K562 (cell line): ENCODE measurements around the gene FUT8. TPM values are rescaled to one million over a fixed set of nuclear protein-coding genes. Genes with fewer than 3 reads are reported as not detected.

ENCODE experiments used
- BCOR ChIP-seq: fragments of 450-650 bp; IDR thresholded peaks from 2 replicates; pipeline ENCODE4 v1.6.1; 2016
- CCNT2 ChIP-seq: IDR thresholded peaks from 2 replicates; pipeline ENCODE4 v1.6.1; 2011; ENCODE audit warnings: borderline replicate concordance, low read depth, mild to moderate bottlenecking, moderate library complexity, mixed read lengths, low read length; ENCODE audit not compliant: insufficient read length; ENCODE audit errors: extremely low read depth
- CTCF ChIP-seq, 3 experiments: IDR thresholded peaks in 2 of 3; conservative IDR thresholded peaks in 1 of 3; 2 replicates each; pipeline ENCODE4 v1.5.1; 2011 to 2012; ENCODE audit warnings: low read length in 3 of 3, mild to moderate bottlenecking in 3 of 3, control low read depth in 2 of 3, improper control_type of control experiment in 1 of 3, inconsistent platforms in 1 of 3, low read depth in 1 of 3, mixed read lengths in 1 of 3, moderate library complexity in 1 of 3; ENCODE audit not compliant: insufficient read depth in 2 of 3
- ETV5 ChIP-seq: sonication (generic); formaldehyde crosslinking; IDR thresholded peaks from 2 replicates; pipeline ENCODE4 v1.4.0; 2020; ENCODE audit warnings: low read depth, mild to moderate bottlenecking, missing genetic modification reagents
- HDAC1 ChIP-seq, 2 experiments: fragments of 450-650 bp; IDR thresholded peaks; 2 replicates each; pipeline ENCODE4 v1.6.1; 2016 to 2017; ENCODE audit warnings: inconsistent platforms in 1 of 2, mild to moderate bottlenecking in 1 of 2, moderate library complexity in 1 of 2
- JUN ChIP-seq, 2 experiments: sonication (generic) in 1 of 2; formaldehyde crosslinking in 1 of 2; IDR thresholded peaks; 2 replicates each; pipeline versions ENCODE4 v1.6.1 to v1.8.0; 2012 to 2022; ENCODE audit warnings: borderline replicate concordance in 2 of 2, mild to moderate bottlenecking in 2 of 2, improper control_type of control experiment in 1 of 2, low read depth in 1 of 2, low read length in 1 of 2, missing genetic modification reagents in 1 of 2
- KDM2B ChIP-seq: fragments of 250-450 bp; sonication (Bioruptor Pico); IDR thresholded peaks from 2 replicates; pipeline ENCODE4 v1.8.0; 2021; ENCODE audit warnings: mild to moderate bottlenecking, moderate library complexity
- LCOR ChIP-seq: sonication (generic); formaldehyde crosslinking; IDR thresholded peaks from 2 replicates; pipeline ENCODE4 v1.8.0; 2022; ENCODE audit warnings: mild to moderate bottlenecking, missing genetic modification reagents
- NFXL1 ChIP-seq: fragments of 450-650 bp; formaldehyde crosslinking; IDR thresholded peaks from 2 replicates; pipeline ENCODE4 v1.4.0; 2021; ENCODE audit warnings: mild to moderate bottlenecking
- NRF1 ChIP-seq, 2 experiments: fragments of 450-650 bp; IDR thresholded peaks in 1 of 2; conservative IDR thresholded peaks in 1 of 2; 2 replicates each; pipeline ENCODE4 v1.6.1; 2014; ENCODE audit warnings: mild to moderate bottlenecking in 2 of 2
- POLR2AphosphoS2 ChIP-seq: IDR thresholded peaks from 2 replicates; pipeline ENCODE4 v1.6.1; 2012; ENCODE audit warnings: low read length, improper control_type of control experiment
- POLR2G ChIP-seq: fragments of 200-400 bp; formaldehyde crosslinking; IDR thresholded peaks from 2 replicates; pipeline ENCODE4 v1.6.1; 2017; ENCODE audit warnings: low read depth, mild to moderate bottlenecking, antibody characterized with exemption, low read length, moderate library complexity
- RBFOX2 ChIP-seq: fragments of 200-400 bp; formaldehyde crosslinking; IDR thresholded peaks from 2 replicates; pipeline ENCODE4 v1.6.1; 2017; ENCODE audit warnings: low read depth, mild to moderate bottlenecking, low read length, moderate library complexity
- RBM15 ChIP-seq: fragments of 200-400 bp; formaldehyde crosslinking; IDR thresholded peaks from 2 replicates; pipeline ENCODE4 v1.6.1; 2018; ENCODE audit warnings: mild to moderate bottlenecking, low read length, moderate library complexity; ENCODE audit not compliant: insufficient read depth
- REST ChIP-seq, 2 experiments: fragments of 450-650 bp; formaldehyde crosslinking in 1 of 2; IDR thresholded peaks; 2 replicates each; pipeline versions ENCODE4 v1.4.0 to v1.6.1; 2014 to 2020; ENCODE audit warnings: mild to moderate bottlenecking in 2 of 2, borderline replicate concordance in 1 of 2, low read depth in 1 of 2
- ZNF57 ChIP-seq: fragments of 450-650 bp; formaldehyde crosslinking; IDR thresholded peaks from 2 replicates; pipeline ENCODE4 v1.4.0; 2020; ENCODE audit warnings: mild to moderate bottlenecking, moderate library complexity
- ZNF668 ChIP-seq: fragments of 250-450 bp; sonication (Bioruptor Pico); IDR thresholded peaks from 2 replicates; pipeline ENCODE4 v1.8.0; 2022; ENCODE audit warnings: mild to moderate bottlenecking, inconsistent platforms
- polyA plus RNA-seq, 8 experiments: library from polyadenylated mRNA; depleted of rRNA in 4 of 8; stranded (reverse) in 5 of 8; unstranded in 3 of 8; fragments of >200 nt; fragmentation: Nextera tagmentation in 2 of 8; fragmentation: Illumina TruSeq in 1 of 8; extraction: Ambion mirVana in 2 of 8; extraction: Trizol in 1 of 8; gene quantifications; 2 replicates each; pipeline versions ENCODE4 v1.2.1 to v1.2.3, GENCODE V29; 2011 to 2014; ENCODE audit warnings: inconsistent platforms in 1 of 8, missing spikeins in 1 of 8
- total RNA-seq, 7 experiments: library from RNA; depleted of rRNA in 6 of 7; stranded (reverse); fragments of >200 nt in 6 of 7; fragmentation: Illumina TruSeq in 2 of 7; extraction: Trizol in 2 of 7; gene quantifications; 2 replicates each; pipeline versions ENCODE4 v1.2.1 to v1.2.3, GENCODE V29; 2011 to 2021; ENCODE audit warnings: low replicate concordance in 1 of 7

FUT8 gene
- total and polyA plus RNA-seq, 9 of the 15 experiments (the other 6 are each of a cell fraction or from before 2014, with no cell fraction given) = 4.1 to 15.2 (median 7.8) TPM

- TF ChIP-seq CTCF (IDR thresholded peaks at IDR 0.05 in 2 of 3, conservative IDR thresholded peaks at IDR 0.05 in 1 of 3; ENCODE audit: insufficient read depth in 2 of 3, low read depth in 1 of 3, low read length in 3 of 3) (peak; percentile 45 to 71 (median 46); a peak in 5 of 6 replicates), HDAC1 (IDR thresholded peaks at IDR 0.05) (no peak), RBFOX2 (peak; percentile 65), ZNF668 (no peak), KDM2B (CRISPR knock-in tag) (no peak), NFXL1 (CRISPR knock-in tag) (no peak), ZNF57 (CRISPR knock-in tag) (no peak), POLR2AphosphoS2 (no peak), BCOR (no peak), CCNT2 (peak; percentile 36), NRF1 (conservative IDR thresholded peaks at IDR 0.05 in 1 of 2, IDR thresholded peaks at IDR 0.05 in 1 of 2) (peak; percentile 90 to 92), RBM15 (no peak), ETV5 (CRISPR knock-in tag) (no peak), JUN (IDR thresholded peaks at IDR 0.05; ENCODE audit: borderline replicate concordance, low read depth, low read length) (no peak), JUN (CRISPR knock-in tag; IDR thresholded peaks at IDR 0.05; ENCODE audit: borderline replicate concordance) (no peak), LCOR (CRISPR knock-in tag) (peak; percentile 54; the same call in 1 of the 2 replicates), POLR2G (0 out of 2 replicates have a peak, but pooled peaks have one; percentile 20), REST (IDR thresholded peaks at IDR 0.05; ENCODE audit: borderline replicate concordance) (peak; percentile 55; the same call in 1 of the 2 replicates), REST (CRISPR knock-in tag; IDR thresholded peaks at IDR 0.05; ENCODE audit: low read depth) (no peak)
Observed at GRCh38 chr14:65412032-65412846, at the start of gene FUT8 (continued).
